GM23338 (cell line): ENCODE data around the gene SV2C. TPM values are rescaled to one million over a fixed set of nuclear protein-coding genes. Genes with fewer than 3 reads are reported as not detected.
A peak's percentile ranks its signal among the peaks of the same experiment; 100 is the strongest.

ENCODE experiments used
- ATAC-seq: fragments of 200-7000 bp; cut with Tn5 transposase; 3 replicates; pipeline ENCODE4 v1.9.1; 2020
- DNase-seq: peaks from one replicate; pipeline ENCODE4 v3.0.0-alpha.2; 2015; ENCODE audit warnings: low spot score
- H2AFZ ChIP-seq: fragments of 200-600 bp; sonication (generic); 2 replicates; pipeline ENCODE4 v1.8.0; 2016; ENCODE audit warnings: antibody characterized with exemption, mild to moderate bottlenecking, moderate library complexity
- H3F3A ChIP-seq: fragments of 200-600 bp; sonication (generic); replicated peaks from 2 replicates; pipeline ENCODE4 v1.8.0; 2017; ENCODE audit warnings: antibody characterized with exemption, mixed run types, low read depth
- H3K27ac ChIP-seq: fragments of 200-600 bp; sonication (generic); 2 replicates; pipeline ENCODE4 v1.6.1; 2016; ENCODE audit warnings: low read depth
- H3K27me3 ChIP-seq: fragments of 200-600 bp; sonication (generic); 2 replicates; pipeline ENCODE4 v1.8.0; 2016; ENCODE audit warnings: mild to moderate bottlenecking, mixed run types, moderate library complexity; ENCODE audit not compliant: insufficient read depth
- H3K36me3 ChIP-seq: fragments of 200-600 bp; sonication (generic); 2 replicates; pipeline ENCODE4 v1.8.0; 2016; ENCODE audit warnings: mild to moderate bottlenecking; ENCODE audit not compliant: insufficient read depth
- H3K4me1 ChIP-seq: fragments of 200-600 bp; sonication (generic); 2 replicates; pipeline ENCODE4 v1.8.0; 2016; ENCODE audit warnings: mild to moderate bottlenecking, moderate library complexity; ENCODE audit not compliant: insufficient read depth
- H3K4me2 ChIP-seq: fragments of 200-600 bp; sonication (generic); 2 replicates; pipeline ENCODE4 v1.7.1; 2017; ENCODE audit warnings: mixed run types
- H3K4me3 ChIP-seq: fragments of 200-600 bp; sonication (generic); 2 replicates; pipeline ENCODE4 v1.6.1; 2016; ENCODE audit warnings: mixed run types
- H3K79me2 ChIP-seq: fragments of 200-600 bp; sonication (generic); replicated peaks from 2 replicates; pipeline ENCODE4 v1.8.0; 2017; ENCODE audit warnings: mild to moderate bottlenecking; ENCODE audit not compliant: insufficient read depth
- H3K9me2 ChIP-seq: fragments of 200-600 bp; sonication (generic); 2 replicates; pipeline ENCODE4 v1.8.0; 2017; ENCODE audit not compliant: insufficient read depth
- H4K20me1 ChIP-seq: fragments of 200-600 bp; sonication (generic); replicated peaks from 2 replicates; pipeline ENCODE4 v1.8.0; 2017; ENCODE audit warnings: mild to moderate bottlenecking; ENCODE audit not compliant: insufficient read depth
- H3K27ac Mint-ChIP-seq: 2 replicates; pipeline ENCODE4 v1.8.0; 2020; ENCODE audit warnings: inconsistent platforms, mild to moderate bottlenecking, moderate library complexity, mixed read lengths
- H3K27me3 Mint-ChIP-seq: 3 replicates; pipeline ENCODE4 v1.8.0; 2022; ENCODE audit warnings: low read depth, mild to moderate bottlenecking, moderate library complexity, mixed read lengths, inconsistent platforms; ENCODE audit not compliant: insufficient read depth, poor library complexity
- H3K36me3 Mint-ChIP-seq: 3 replicates; pipeline ENCODE4 v1.8.0; 2021; ENCODE audit warnings: low read depth, mild to moderate bottlenecking, inconsistent platforms, moderate library complexity, mixed read lengths
- H3K4me1 Mint-ChIP-seq: 3 replicates; pipeline ENCODE4 v1.8.0; 2020; ENCODE audit warnings: mild to moderate bottlenecking, inconsistent platforms, mixed read lengths
- H3K4me3 Mint-ChIP-seq: 3 replicates; pipeline ENCODE4 v1.8.0; 2021; ENCODE audit warnings: moderate library complexity, mild to moderate bottlenecking, inconsistent platforms, mixed read lengths
- H3K9me3 Mint-ChIP-seq: 3 replicates; pipeline ENCODE4 v1.8.0; 2020; ENCODE audit warnings: moderate library complexity, mild to moderate bottlenecking, inconsistent platforms, mixed read lengths
- CTCF ChIP-seq, 2 experiments: fragments of 200-600 bp in 1 of 2; sonication (generic) in 1 of 2; conservative IDR thresholded peaks; 2 replicates each; pipeline versions ENCODE4 v1.5.1 to v1.6.1; 2016 to 2017; ENCODE audit warnings: antibody characterized with exemption in 2 of 2, low read depth in 2 of 2, mild to moderate bottlenecking in 2 of 2, moderate library complexity in 1 of 2
- EZH2 ChIP-seq: fragments of 200-600 bp; sonication (generic); IDR thresholded peaks from one replicate; pipeline ENCODE4 v1.8.0; 2017; ENCODE audit warnings: antibody characterized with exemption, mild to moderate bottlenecking, low read depth; ENCODE audit not compliant: unreplicated experiment
- JUNB ChIP-seq: IDR thresholded peaks from one replicate; pipeline ENCODE4 v1.6.1; 2016; ENCODE audit warnings: antibody characterized with exemption; ENCODE audit not compliant: unreplicated experiment
- NANOG ChIP-seq: IDR thresholded peaks from 2 replicates; pipeline ENCODE4 v1.6.1; 2016; ENCODE audit warnings: antibody characterized with exemption, borderline replicate concordance
- POLR2AphosphoS5 ChIP-seq: IDR thresholded peaks from 2 replicates; pipeline ENCODE4 v1.6.1; 2016; ENCODE audit warnings: antibody characterized with exemption, low read depth
- STAT1 ChIP-seq: IDR thresholded peaks from one replicate; pipeline ENCODE4 v1.6.1; 2016; ENCODE audit warnings: antibody characterized with exemption; ENCODE audit not compliant: unreplicated experiment
- ZNF114 ChIP-seq: fragments of 250-450 bp; sonication (Bioruptor Pico); IDR thresholded peaks from 2 replicates; pipeline ENCODE4 v1.5.0; 2020; ENCODE audit warnings: mild to moderate bottlenecking, moderate library complexity
- ZNF331 ChIP-seq: fragments of 250-450 bp; sonication (Bioruptor Pico); IDR thresholded peaks from 2 replicates; pipeline ENCODE4 v1.5.0; 2020; ENCODE audit warnings: low read depth, mild to moderate bottlenecking, moderate library complexity
- polyA plus RNA-seq: library from polyadenylated mRNA; unstranded; fragments of >200 nt; fragmentation: Nextera tagmentation; extraction: Ambion mirVana; gene quantifications from 2 replicates; pipeline ENCODE4 v1.2.1, GENCODE V29; 2016
- total RNA-seq: library from RNA; depleted of rRNA; stranded (reverse); fragments of >200 nt; shearing (Covaris generic); gene quantifications from 2 replicates; pipeline ENCODE4 v1.2.3, GENCODE V29; 2014
- TF ChIP-seq, protein P1 (sequence below): IDR thresholded peaks from one replicate; pipeline ENCODE4 v1.6.1; 2018; ENCODE audit warnings: antibody characterized with exemption; ENCODE audit not compliant: unreplicated experiment
- TF ChIP-seq, protein P2 (sequence below): IDR thresholded peaks from 2 replicates; pipeline ENCODE4 v1.6.1; 2016; ENCODE audit warnings: antibody characterized with exemption

Gene SV2C
- total and polyA plus RNA-seq, 2 experiments from 2014 or later: 0.05 to 0.07 TPM

DNA sequence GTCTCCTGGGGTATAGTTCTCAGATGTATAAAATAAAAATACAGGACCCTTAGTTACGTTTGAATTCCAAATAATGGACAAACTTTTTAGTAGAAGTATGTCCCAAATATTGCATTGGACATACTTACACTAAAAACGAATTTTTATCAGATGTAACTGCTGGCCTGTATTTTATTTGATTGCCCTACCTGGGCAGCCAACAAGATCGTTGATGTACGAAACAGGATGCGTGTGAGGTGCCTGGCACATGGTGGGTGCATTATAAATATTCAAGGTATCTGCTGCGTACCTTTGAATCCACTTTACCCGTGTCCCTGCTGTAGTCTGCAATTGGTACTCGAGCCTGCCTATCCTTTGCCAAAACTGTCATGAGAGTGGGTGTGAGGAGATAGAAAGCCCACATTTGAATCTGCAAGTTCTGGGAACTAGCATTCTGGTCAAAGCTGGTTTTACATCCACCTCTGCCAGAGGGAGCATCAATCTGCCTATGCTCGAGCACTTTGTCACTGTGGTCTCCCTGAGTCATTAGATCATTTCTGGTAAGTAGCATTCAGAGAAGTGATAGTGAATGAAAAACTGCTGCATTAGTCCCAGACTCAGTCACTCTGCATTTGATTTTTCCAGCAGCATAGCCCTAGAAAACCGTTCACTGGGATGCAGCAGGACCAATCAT is 186.2 kb downstream of the SV2C start (continued):
- TF ChIP-seq ZNF331 (CRISPR knock-in tag) (no peak), NANOG (no peak), POLR2AphosphoS5 (no peak), CTCF (conservative IDR thresholded peaks at IDR 0.05; ENCODE audit: low read depth in 2 of 2) (no peak), JUNB (no peak), EZH2 (no peak), ZNF114 (CRISPR knock-in tag) (no peak)
- TF ChIP-seq, protein P1, sequence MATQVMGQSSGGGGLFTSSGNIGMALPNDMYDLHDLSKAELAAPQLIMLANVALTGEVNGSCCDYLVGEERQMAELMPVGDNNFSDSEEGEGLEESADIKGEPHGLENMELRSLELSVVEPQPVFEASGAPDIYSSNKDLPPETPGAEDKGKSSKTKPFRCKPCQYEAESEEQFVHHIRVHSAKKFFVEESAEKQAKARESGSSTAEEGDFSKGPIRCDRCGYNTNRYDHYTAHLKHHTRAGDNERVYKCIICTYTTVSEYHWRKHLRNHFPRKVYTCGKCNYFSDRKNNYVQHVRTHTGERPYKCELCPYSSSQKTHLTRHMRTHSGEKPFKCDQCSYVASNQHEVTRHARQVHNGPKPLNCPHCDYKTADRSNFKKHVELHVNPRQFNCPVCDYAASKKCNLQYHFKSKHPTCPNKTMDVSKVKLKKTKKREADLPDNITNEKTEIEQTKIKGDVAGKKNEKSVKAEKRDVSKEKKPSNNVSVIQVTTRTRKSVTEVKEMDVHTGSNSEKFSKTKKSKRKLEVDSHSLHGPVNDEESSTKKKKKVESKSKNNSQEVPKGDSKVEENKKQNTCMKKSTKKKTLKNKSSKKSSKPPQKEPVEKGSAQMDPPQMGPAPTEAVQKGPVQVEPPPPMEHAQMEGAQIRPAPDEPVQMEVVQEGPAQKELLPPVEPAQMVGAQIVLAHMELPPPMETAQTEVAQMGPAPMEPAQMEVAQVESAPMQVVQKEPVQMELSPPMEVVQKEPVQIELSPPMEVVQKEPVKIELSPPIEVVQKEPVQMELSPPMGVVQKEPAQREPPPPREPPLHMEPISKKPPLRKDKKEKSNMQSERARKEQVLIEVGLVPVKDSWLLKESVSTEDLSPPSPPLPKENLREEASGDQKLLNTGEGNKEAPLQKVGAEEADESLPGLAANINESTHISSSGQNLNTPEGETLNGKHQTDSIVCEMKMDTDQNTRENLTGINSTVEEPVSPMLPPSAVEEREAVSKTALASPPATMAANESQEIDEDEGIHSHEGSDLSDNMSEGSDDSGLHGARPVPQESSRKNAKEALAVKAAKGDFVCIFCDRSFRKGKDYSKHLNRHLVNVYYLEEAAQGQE: no peak
- TF ChIP-seq, protein P2, sequence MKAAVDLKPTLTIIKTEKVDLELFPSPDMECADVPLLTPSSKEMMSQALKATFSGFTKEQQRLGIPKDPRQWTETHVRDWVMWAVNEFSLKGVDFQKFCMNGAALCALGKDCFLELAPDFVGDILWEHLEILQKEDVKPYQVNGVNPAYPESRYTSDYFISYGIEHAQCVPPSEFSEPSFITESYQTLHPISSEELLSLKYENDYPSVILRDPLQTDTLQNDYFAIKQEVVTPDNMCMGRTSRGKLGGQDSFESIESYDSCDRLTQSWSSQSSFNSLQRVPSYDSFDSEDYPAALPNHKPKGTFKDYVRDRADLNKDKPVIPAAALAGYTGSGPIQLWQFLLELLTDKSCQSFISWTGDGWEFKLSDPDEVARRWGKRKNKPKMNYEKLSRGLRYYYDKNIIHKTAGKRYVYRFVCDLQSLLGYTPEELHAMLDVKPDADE: no peak

GRCh38 chr5:76269932-76270610 is 186.9 kb downstream of the SV2C start:
- DNase-seq: no peak
- no peaks in the 10 kb centered on the region for H3K9me2 ChIP-seq
- Mint-ChIP-seq H3K4me3 (no peak overlapping the region), H3K36me3 (no peaks in the 10 kb centered on the region), H3K4me1 (peaks cover 20% of the 10 kb centered on the region), H3K9me3 (no peaks in the 10 kb centered on the region), H3K27ac (no peak overlapping the region), H3K27me3 (peaks cover under 1% of the 10 kb centered on the region)
- no peaks in the 10 kb centered on the region for H3F3A ChIP-seq
- H3K4me3 ChIP-seq: no peak overlapping the region
- H3K4me1 ChIP-seq: no peaks in the 10 kb centered on the region; the same call in 1 of the 2 replicates
- no peaks in the 10 kb centered on the region for H4K20me1 ChIP-seq
- TF ChIP-seq POLR2AphosphoS5 (no peak), STAT1 (no peak), ZNF114 (CRISPR knock-in tag) (no peak), JUNB (no peak)
- TF ChIP-seq, protein P2: no peak
- no peak overlapping the region for H3K27ac ChIP-seq
- no peaks in the 10 kb centered on the region for H3K27me3 ChIP-seq
- no peaks in the 10 kb centered on the region for H3K79me2 ChIP-seq
- H2AFZ ChIP-seq: peak overlapping the region; percentile 81
- no peak for ATAC-seq
- no peak overlapping the region for H3K4me2 ChIP-seq
- no peaks in the 10 kb centered on the region for H3K36me3 ChIP-seq
